ENCODE results near the gene NPPA.

NPPA gene

DNA sequence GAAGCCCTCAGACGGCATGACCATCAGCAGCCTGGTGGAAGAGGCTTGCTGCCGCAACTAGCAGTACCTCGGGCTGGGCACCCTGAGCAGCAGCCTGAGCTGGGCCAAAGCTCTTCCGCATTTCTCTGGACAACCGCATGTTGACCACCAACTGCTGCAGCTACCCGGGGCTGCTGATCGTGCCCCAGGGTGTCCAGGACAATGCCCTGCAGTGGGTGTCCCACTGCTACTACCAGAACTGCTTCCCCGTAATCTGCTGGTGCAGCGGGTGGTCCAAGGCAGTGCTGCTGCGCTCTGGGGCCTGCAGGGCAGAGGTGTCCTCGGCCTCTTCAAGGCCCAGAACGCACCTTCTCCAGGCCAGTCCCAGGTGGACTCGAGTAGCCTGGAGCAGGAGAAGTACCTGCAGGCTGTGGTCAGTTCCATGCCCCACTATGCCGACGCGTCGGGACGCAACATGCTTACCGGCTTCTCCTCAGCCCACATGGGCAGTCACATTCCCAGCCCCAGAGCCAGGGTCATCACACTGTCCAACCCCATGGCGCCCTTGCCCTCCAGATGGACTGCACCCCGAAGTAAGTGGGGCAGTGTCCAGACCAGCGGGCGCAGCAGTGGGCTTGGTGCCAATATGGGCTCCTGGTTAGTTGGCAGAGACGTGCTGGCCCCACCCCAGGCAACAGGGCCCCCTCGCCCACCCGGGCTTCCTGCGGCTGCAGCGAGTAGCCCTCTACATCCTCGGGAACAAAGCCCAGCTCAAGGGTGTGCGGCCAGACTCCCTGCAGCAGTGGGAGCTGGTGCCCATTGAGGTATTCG is 30.7 kb upstream of the NPPA start:
- no peak for TF ChIP-seq POLR2AphosphoS5 (IDR thresholded peaks at IDR 0.05; ENCODE audit: borderline replicate concordance, low read depth, low read length)
- no peak for TF ChIP-seq FOXP2 (optimal IDR thresholded peaks at IDR 0.05; ENCODE audit: control extremely low read depth, extremely low read length, insufficient read depth)
- no peak for TF ChIP-seq EZH2 (IDR thresholded peaks at IDR 0.05)
- Histone ChIP-seq H3K9me3 (ENCODE audit: low read depth, low read length) (no peaks in the 10 kb centered on the region), H3K27ac (no peak overlapping the region), H3K9ac (ENCODE audit: insufficient read length) (no peak overlapping the region), H3K36me3 (ENCODE audit: insufficient read depth, low read length) (no peaks in the 10 kb centered on the region), H3K4me3 (no peak overlapping the region)
- no peak for DNase-seq (ENCODE audit: low read depth, low spot score)

DNA sequence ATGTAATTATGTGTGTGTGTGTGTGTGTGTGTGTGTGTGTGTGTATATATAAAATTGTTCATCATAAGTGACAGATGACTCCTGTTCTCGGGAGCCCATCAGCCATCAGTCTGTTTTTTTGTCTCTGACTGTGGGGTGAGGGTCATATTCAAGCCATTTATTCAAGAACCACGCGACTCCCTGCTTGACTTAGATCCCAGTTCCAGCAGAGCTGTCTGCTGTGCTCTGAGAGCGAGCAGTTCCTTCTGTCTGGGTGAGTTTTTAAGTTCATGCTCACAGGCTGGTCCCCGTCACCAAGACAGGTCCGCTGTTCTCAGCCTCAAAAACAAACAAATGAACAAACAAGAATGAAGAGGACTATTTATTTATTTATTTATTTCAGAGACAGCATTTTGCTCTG is 29.5 kb upstream of the NPPA start:
- Histone ChIP-seq H3K36me3 (ENCODE audit: insufficient read depth, low read length) (no peaks in the 10 kb centered on the region), H3K9me3 (ENCODE audit: low read depth, low read length) (no peaks in the 10 kb centered on the region), H3K27ac (no peak overlapping the region), H3K9ac (ENCODE audit: insufficient read length) (no peak overlapping the region), H3K4me3 (no peak overlapping the region)
- no peak for DNase-seq (ENCODE audit: low read depth, low spot score)
- TF ChIP-seq FOXP2 (optimal IDR thresholded peaks at IDR 0.05; ENCODE audit: control extremely low read depth, extremely low read length, insufficient read depth) (no peak), EZH2 (IDR thresholded peaks at IDR 0.05) (no peak), POLR2AphosphoS5 (IDR thresholded peaks at IDR 0.05; ENCODE audit: borderline replicate concordance, low read depth, low read length) (no peak)

DNA sequence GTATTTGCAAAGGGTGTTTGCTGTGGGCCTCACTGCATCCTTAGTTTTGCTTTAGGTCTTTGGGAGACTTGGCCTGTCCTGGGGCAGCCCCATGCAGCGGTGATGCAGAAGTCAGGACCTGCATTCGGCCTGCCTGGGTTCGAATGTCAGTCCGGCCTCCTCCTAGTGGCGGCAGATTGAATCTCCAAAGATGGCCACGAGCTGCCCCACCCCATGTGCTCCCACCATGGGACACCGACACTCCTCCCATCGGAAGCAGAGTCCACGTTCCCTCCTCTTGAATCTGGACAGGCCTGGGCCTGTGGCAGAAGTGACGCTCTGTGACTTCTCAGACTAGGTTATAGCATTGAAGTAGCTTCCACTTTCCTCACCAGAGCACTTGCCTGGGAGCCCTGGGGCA is 27.5 kb upstream of the NPPA start:
- H3K27ac ChIP-seq: no peak overlapping the region
- TF ChIP-seq POLR2AphosphoS5 (IDR thresholded peaks at IDR 0.05; ENCODE audit: borderline replicate concordance, low read depth, low read length) (no peak), FOXP2 (optimal IDR thresholded peaks at IDR 0.05; ENCODE audit: control extremely low read depth, extremely low read length, insufficient read depth) (no peak), EZH2 (IDR thresholded peaks at IDR 0.05) (no peak)
- no peak overlapping the region for H3K9ac ChIP-seq (ENCODE audit: insufficient read length)
- DNase-seq (ENCODE audit: low read depth, low spot score): no peak
- H3K36me3 ChIP-seq (ENCODE audit: insufficient read depth, low read length): no peaks in the 10 kb centered on the region
- no peak overlapping the region for H3K4me3 ChIP-seq
- H3K9me3 ChIP-seq (ENCODE audit: low read depth, low read length): no peaks in the 10 kb centered on the region

DNA sequence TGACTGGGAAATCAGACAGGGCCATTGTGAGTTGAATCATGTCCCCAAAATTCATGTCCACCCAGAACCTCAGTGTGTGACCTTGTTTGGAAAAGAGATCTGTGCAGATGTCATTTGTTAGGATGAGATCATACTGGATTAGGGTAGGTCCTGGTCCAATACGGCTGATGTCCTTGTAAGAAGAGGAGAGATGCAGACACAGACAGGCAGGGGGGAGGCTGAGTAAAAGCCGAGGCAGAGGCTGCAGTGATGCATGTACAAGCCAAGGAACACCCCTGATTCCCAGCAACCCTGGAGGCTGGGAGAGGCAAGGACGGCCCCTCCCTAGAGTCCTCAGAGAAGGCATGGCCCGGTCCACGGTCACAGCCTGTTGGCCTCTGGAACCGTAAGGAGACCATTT is 27.0 kb upstream of the NPPA start:
- H3K4me3 ChIP-seq: no peak overlapping the region
- no peak for DNase-seq (ENCODE audit: low read depth, low spot score)
- no peak overlapping the region for H3K27ac ChIP-seq
- H3K36me3 ChIP-seq (ENCODE audit: insufficient read depth, low read length): no peaks in the 10 kb centered on the region
- no peak overlapping the region for H3K9ac ChIP-seq (ENCODE audit: insufficient read length)
- no peak for TF ChIP-seq EZH2 (IDR thresholded peaks at IDR 0.05)
- H3K9me3 ChIP-seq (ENCODE audit: low read depth, low read length): no peaks in the 10 kb centered on the region

DNA sequence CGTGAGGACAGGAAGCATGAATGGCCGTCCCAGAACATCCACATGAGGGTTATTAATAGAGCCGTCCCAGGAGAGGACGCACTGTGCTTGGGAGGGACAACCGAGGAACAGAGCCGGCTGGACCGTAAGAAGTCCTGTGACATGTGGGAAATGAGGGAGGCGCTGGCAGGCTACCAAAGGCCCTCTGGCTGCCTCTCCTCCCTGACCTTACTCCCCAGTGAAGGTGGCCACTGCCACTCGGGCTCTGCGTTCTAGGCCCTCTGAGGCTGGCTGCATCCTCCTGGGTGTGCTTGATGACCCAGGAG is 26.6 kb upstream of the NPPA start:
- Histone ChIP-seq H3K27ac (no peak overlapping the region), H3K4me3 (no peak overlapping the region), H3K36me3 (ENCODE audit: insufficient read depth, low read length) (no peaks in the 10 kb centered on the region), H3K9me3 (ENCODE audit: low read depth, low read length) (no peaks in the 10 kb centered on the region), H3K9ac (ENCODE audit: insufficient read length) (no peak overlapping the region)
- TF ChIP-seq FOXP2 (optimal IDR thresholded peaks at IDR 0.05; ENCODE audit: control extremely low read depth, extremely low read length, insufficient read depth) (no peak), POLR2AphosphoS5 (IDR thresholded peaks at IDR 0.05; ENCODE audit: borderline replicate concordance, low read depth, low read length) (no peak), EZH2 (IDR thresholded peaks at IDR 0.05) (no peak)
- no peak for DNase-seq (ENCODE audit: low read depth, low spot score)

DNA sequence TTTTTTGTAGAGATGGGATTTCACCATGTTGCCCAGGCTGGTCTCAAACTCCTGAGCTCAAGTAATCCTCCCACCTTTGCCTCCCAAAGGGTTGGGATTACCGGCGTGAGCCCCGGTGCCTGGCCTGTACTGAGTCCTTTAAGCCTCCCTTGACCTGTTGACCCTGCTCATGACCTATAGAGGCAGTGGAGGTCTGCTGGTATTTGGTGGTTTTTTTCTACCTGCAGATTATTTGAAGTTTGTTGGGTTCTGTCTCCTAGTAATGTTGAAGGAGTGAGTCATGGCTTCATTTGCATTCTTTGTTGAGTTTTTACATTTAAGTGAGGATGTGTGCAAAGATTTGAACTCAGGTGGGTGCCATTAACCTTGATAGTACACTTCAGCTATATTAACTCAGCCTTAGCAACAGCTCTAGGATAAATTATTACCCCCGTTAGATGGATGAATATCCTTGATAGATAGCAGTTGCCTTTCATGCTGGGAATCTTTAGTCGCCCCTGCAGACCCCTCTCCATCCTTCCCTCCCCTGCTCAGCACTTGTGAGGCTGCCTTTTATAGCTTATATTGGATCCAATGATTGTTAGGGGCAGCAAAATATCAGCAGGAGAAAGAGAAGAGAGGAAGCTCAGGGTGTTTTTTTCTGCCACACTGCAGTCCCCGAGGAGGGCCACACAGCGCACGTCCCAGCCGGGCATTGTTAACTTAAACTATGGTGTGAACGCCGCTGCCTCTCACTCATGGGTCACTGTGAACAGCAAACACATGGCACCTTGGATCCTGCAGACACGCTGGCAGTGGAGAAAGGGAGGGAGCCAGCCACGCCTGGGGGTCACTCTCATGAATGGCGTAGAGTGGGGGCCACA is 26.0 kb upstream of the NPPA start:
- Histone ChIP-seq H3K36me3 (ENCODE audit: insufficient read depth, low read length) (no peaks in the 10 kb centered on the region), H3K4me3 (no peak overlapping the region), H3K27ac (no peak overlapping the region), H3K9me3 (ENCODE audit: low read depth, low read length) (no peaks in the 10 kb centered on the region), H3K9ac (ENCODE audit: insufficient read length) (no peak overlapping the region)
- DNase-seq (ENCODE audit: low read depth, low spot score): no peak
- TF ChIP-seq FOXP2 (optimal IDR thresholded peaks at IDR 0.05; ENCODE audit: control extremely low read depth, extremely low read length, insufficient read depth): no peak
- no peak for TF ChIP-seq EZH2 (IDR thresholded peaks at IDR 0.05)
- TF ChIP-seq POLR2AphosphoS5 (IDR thresholded peaks at IDR 0.05; ENCODE audit: borderline replicate concordance, low read depth, low read length): no peak

DNA sequence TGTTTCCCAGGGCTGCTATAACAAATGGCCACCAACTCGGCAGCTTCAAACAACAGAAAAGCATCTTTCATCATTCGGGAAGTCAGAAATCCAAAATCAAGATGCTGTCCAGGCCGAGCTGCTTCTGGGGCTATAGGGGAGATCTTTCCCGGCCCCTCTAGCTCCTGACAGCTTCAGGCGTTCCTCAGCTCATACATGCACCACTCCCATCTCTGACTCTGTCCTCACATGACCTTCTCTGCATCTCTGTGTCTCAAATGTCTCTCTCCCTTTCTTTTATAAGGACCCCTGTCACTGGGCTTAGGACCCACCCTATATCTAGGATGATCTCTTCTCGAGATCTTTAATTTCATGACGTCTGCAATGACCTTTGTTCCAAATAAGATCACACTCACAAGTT is 25.0 kb upstream of the NPPA start:
- Histone ChIP-seq H3K27ac (no peak overlapping the region), H3K36me3 (ENCODE audit: insufficient read depth, low read length) (no peaks in the 10 kb centered on the region), H3K4me3 (no peak overlapping the region), H3K9ac (ENCODE audit: insufficient read length) (no peak overlapping the region), H3K9me3 (ENCODE audit: low read depth, low read length) (no peaks in the 10 kb centered on the region)
- TF ChIP-seq POLR2AphosphoS5 (IDR thresholded peaks at IDR 0.05; ENCODE audit: borderline replicate concordance, low read depth, low read length) (no peak), EZH2 (IDR thresholded peaks at IDR 0.05) (no peak), FOXP2 (optimal IDR thresholded peaks at IDR 0.05; ENCODE audit: control extremely low read depth, extremely low read length, insufficient read depth) (no peak)
- no peak for DNase-seq (ENCODE audit: low read depth, low spot score)

DNA sequence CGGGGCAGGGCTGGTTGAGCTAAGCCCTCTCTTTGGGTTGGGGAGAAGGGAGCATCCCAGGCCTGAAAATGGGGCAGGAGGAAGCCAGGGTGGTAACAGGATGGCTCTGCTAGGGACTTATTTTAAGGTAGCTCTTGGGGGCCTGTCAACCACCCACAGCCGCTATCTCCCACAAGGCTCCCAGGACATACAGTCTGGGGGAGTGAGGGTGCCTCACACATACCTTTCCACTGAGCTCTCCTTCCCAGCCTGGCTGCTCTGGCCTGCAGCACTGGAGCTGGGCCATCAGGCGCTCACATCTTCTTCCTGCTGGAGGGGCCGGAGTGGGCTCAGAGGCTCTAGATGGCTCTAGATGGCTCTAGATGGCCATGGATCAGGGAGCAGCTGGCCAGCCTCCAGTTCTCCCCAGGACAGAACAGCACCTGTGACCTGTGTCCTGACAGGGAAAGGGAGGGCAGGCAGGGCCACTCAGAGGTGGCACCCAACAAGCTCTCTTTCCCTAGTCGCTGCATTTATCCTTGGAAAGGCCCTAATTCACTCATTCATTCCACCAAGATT is 22.1 kb upstream of the NPPA start:
- no peaks in the 10 kb centered on the region for H3K36me3 ChIP-seq (ENCODE audit: insufficient read depth, low read length)
- H3K9ac ChIP-seq (ENCODE audit: insufficient read length): no peak overlapping the region
- no peak for TF ChIP-seq POLR2AphosphoS5 (IDR thresholded peaks at IDR 0.05; ENCODE audit: borderline replicate concordance, low read depth, low read length)
- no peak for TF ChIP-seq FOXP2 (optimal IDR thresholded peaks at IDR 0.05; ENCODE audit: control extremely low read depth, extremely low read length, insufficient read depth)
- TF ChIP-seq EZH2 (IDR thresholded peaks at IDR 0.05): no peak
- DNase-seq (ENCODE audit: low read depth, low spot score): no peak
- no peaks in the 10 kb centered on the region for H3K9me3 ChIP-seq (ENCODE audit: low read depth, low read length)
- H3K4me3 ChIP-seq: no peak overlapping the region
- H3K27ac ChIP-seq: no peak overlapping the region

All from SK-N-MC (cell line).